Measurements from ENCODE around the gene CDKL5. TPM values are rescaled to one million over a fixed set of nuclear protein-coding genes. Genes with fewer than 3 reads are reported as not detected.

Gene CDKL5
- total RNA-seq, 1 donor, result 3.7 TPM

DNA sequence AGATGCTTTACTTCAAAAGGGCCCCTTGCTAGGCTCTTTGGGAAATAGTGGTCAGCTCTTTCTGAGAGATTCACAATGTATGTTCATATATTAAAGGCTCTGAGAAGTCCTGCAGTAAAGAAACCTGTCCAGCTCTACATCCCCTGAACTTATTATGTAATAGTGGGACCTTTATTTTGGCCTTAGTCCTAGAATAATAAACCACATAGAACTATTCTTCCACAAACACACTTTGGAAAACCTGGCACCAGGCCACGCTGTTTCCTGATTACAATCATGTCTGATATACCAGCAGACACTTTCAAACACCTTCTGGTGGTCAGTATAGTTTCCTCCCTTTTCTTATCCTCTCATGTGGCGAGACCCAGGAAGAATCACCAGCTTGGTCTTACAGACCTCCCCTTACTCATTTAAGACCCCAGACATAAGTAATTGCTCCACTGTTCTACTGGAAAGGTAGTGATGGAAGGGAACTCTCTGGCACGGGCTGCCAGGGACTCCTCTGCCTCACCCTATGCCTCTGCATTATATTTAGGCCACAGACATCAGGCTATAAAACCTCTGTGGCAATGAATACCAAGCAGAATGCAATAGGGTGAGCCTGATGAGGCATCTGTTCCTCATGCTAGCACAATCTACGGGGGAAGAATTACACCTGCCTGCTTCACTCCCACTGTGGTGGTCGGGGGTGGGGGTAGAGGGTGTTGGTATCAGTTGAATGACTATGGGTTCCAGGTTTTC lies 276.4 kb downstream of the CDKL5 start:
- TF ChIP-seq, protein P1, sequence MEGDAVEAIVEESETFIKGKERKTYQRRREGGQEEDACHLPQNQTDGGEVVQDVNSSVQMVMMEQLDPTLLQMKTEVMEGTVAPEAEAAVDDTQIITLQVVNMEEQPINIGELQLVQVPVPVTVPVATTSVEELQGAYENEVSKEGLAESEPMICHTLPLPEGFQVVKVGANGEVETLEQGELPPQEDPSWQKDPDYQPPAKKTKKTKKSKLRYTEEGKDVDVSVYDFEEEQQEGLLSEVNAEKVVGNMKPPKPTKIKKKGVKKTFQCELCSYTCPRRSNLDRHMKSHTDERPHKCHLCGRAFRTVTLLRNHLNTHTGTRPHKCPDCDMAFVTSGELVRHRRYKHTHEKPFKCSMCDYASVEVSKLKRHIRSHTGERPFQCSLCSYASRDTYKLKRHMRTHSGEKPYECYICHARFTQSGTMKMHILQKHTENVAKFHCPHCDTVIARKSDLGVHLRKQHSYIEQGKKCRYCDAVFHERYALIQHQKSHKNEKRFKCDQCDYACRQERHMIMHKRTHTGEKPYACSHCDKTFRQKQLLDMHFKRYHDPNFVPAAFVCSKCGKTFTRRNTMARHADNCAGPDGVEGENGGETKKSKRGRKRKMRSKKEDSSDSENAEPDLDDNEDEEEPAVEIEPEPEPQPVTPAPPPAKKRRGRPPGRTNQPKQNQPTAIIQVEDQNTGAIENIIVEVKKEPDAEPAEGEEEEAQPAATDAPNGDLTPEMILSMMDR (IDR thresholded peaks at IDR 0.05; ENCODE audit: insufficient read depth, low read length), result no peak

DNA sequence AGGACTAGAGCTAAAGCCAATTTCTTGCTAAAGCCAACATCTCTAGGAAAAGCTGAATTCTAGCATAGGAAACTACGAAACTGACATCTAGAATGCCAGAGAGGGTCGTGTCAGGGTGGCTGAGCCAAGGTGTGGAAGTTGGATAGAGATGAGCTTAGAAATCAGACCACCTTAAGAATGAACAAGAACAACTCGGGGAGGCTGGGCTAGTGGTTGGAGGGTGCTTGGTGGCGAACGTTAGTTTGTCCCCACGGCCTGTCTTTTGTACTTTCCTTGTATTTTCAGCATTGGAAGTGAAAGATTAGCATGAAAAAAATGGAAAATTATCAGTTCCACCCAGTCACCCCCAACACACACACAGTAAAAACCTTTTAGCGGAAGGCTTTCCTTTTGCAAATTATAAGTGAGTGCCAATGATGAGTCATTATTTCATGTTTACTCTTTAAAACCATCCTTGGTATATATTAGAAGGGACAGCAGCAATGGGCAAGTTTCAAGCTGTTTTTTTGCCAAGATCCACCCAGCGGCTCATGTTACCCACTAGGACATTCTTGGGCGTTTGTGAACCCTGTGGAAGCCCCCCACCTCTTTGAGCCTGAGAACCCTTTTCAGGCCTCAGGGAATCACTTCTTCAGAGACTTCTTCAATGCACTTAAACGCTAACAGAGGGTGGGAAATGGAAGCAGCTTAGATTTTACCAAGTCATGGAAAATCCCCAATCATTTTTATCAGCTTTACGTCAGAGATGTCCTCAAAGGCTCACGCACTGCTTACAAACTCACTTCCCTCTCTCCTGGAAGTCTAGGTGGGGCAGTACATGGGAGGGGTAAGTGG lies 277.2 kb downstream of the CDKL5 start:
- no peak overlapping the region for H3K4me3 ChIP-seq (ENCODE audit: low read depth, low read length)
- TF ChIP-seq, protein P1 (IDR thresholded peaks at IDR 0.05; ENCODE audit: insufficient read depth, low read length), result no peak
- DNase-seq (ENCODE audit: low read depth), result peak; percentile 51

More for the DNA sequence above, 276.4 kb downstream of the CDKL5 start:
- no peak overlapping the region for H3K4me3 ChIP-seq (ENCODE audit: low read depth, low read length)
- DNase-seq (ENCODE audit: low read depth), result peak; percentile 23

Small RNA genes within 50 kb of the gene (small RNA-seq; reads per million reads assigned to genes)
- not detected for gene RF00019

Other genes with a start within 250 kb of the CDKL5 start
- gene BEND2, start 204.7 kb upstream of the CDKL5 start, total RNA-seq (ENCODE audit: low replicate concordance), result not detected in 2 replicates
- gene SCML2, start 70.9 kb upstream of the CDKL5 start, total RNA-seq (ENCODE audit: low replicate concordance), result 1.5 and 3.4 TPM in 2 replicates
- gene RS1, start 246.5 kb downstream of the CDKL5 start, total RNA-seq (ENCODE audit: low replicate concordance), result not detected in 2 replicates